Esophagus muscularis mucosa (tissue), 4 donors: ENCODE data around the gene PAX4. TPM values are rescaled to one million over a fixed set of nuclear protein-coding genes. Genes with fewer than 3 reads are reported as not detected.
A peak's percentile ranks its signal among the peaks of the same experiment; 100 is the strongest.
"Not testable (repeated sequence)": the region's sequence is repeated elsewhere in the genome, so short reads cannot be mapped to it uniquely, and the experiment has no call there.

Source experiments
- DNase-seq: peaks from one replicate; pipeline ENCODE4 v3.0.0-alpha.2; 2017; ENCODE audit errors: extremely low spot score
- H3K27ac ChIP-seq, 4 donors: fragments of 200-600 bp; sonication (generic); replicated peaks in 1 of 4; 1 replicate in 3 of 4; 2 replicates in 1 of 4; pipeline ENCODE4 v1.5.1; 2016 to 2019; ENCODE audit warnings: mild to moderate bottlenecking in 1 of 4
- H3K27me3 ChIP-seq, 4 donors: fragments of 200-600 bp; sonication (generic); one replicate each; pipeline versions ENCODE4 v1.5.1 to v1.6.0; 2016 to 2019
- H3K36me3 ChIP-seq, 4 donors: fragments of 200-600 bp; sonication (generic); one replicate each; pipeline ENCODE4 v1.5.1; 2016 to 2019
- H3K4me1 ChIP-seq, 4 donors: fragments of 200-600 bp; sonication (generic); one replicate each; pipeline ENCODE4 v1.5.1; 2016 to 2019
- H3K4me3 ChIP-seq, 4 donors: fragments of 200-600 bp; sonication (generic); 1 replicate in 2 of 4; 2 replicates in 2 of 4; pipeline ENCODE4 v1.5.1; 2016 to 2019; ENCODE audit warnings: mild to moderate bottlenecking in 4 of 4, moderate library complexity in 1 of 4
- H3K9me3 ChIP-seq, 4 donors: fragments of 200-600 bp; sonication (generic); 1 replicate in 3 of 4; 2 replicates in 1 of 4; pipeline ENCODE4 v1.5.1; 2016 to 2019
- CTCF ChIP-seq, 3 experiments: fragments of 200-600 bp in 2 of 3; fragments of 450-650 bp in 1 of 3; sonication (generic) in 2 of 3; IDR thresholded peaks; one replicate each; pipeline ENCODE4 v1.5.1; 2017 to 2019; ENCODE audit warnings: antibody characterized with exemption in 3 of 3, mild to moderate bottlenecking in 2 of 3, moderate library complexity in 1 of 3
- EP300 ChIP-seq: sonication (generic); formaldehyde crosslinking; IDR thresholded peaks from one replicate; pipeline ENCODE4 v1.6.1; 2017; ENCODE audit warnings: antibody characterized with exemption
- POLR2A ChIP-seq: fragments of 450-650 bp; IDR thresholded peaks from one replicate; pipeline ENCODE4 v1.6.1; 2017; ENCODE audit warnings: antibody characterized with exemption, moderate library complexity, mild to moderate bottlenecking, low read depth
- POLR2AphosphoS5 ChIP-seq, 2 donors: sonication (generic); formaldehyde crosslinking; IDR thresholded peaks; one replicate each; pipeline ENCODE4 v1.6.1; 2017; ENCODE audit warnings: antibody characterized with exemption in 2 of 2
- WGBS: methylation state at CpG from one replicate; pipeline ENCODE4 v1.1.5; 2018; 5-methylcytosine and 5-hydroxymethylcytosine counted together
- intact Hi-C: fragments of 100-400 bp; cut with DNase I; formaldehyde crosslinking; loops from one replicate; pipeline ENCODE4 v1.15.1; 2023
- total RNA-seq, 4 donors: library from RNA; depleted of rRNA; stranded (reverse); fragments of >200 nt; gene quantifications; one replicate each; pipeline versions ENCODE4 v1.1.0 to v1.2.1, GENCODE V29; 2016

PAX4 gene
- total RNA-seq, 4 donors from 2014 or later: not detected

GRCh38 chr7:127580612-127581011 is 37.3 kb downstream of the PAX4 start:
- no peak for TF ChIP-seq POLR2AphosphoS5 (IDR thresholded peaks at IDR 0.05)
- TF ChIP-seq CTCF (IDR thresholded peaks at IDR 0.05): no peak
- no peak for TF ChIP-seq POLR2A
- TF ChIP-seq EP300: no peak
- peaks cover 45 to 71% (median 61%) of the 10 kb centered on the region in 4 donors for H3K4me1 ChIP-seq
- no peak overlapping the region for H3K27ac ChIP-seq
- no peaks in the 10 kb centered on the region for H3K27me3 ChIP-seq
- intact Hi-C loops: no loop called here
- H3K9me3 ChIP-seq: no peaks in the 10 kb centered on the region
- no peak overlapping the region for H3K4me3 ChIP-seq
- H3K36me3 ChIP-seq: peaks cover 14 to 53% (median 39%) of the 10 kb centered on the region in 4 donors
- no peak for DNase-seq

GRCh38 chr7:127578711-127579275 is 39.1 kb downstream of the PAX4 start:
- Histone ChIP-seq H3K27ac (peak overlapping the region; percentile 5 to 37 (median 12)), H3K27me3 (no peaks in the 10 kb centered on the region), H3K36me3 (peaks cover 14 to 48% (median 37%) of the 10 kb centered on the region in 4 donors), H3K4me1 (peaks cover 33 to 58% (median 50%) of the 10 kb centered on the region in 4 donors), H3K9me3 (no peaks in the 10 kb centered on the region), H3K4me3 (no peak overlapping the region)
- TF ChIP-seq POLR2A: no peak
- no peak for TF ChIP-seq POLR2AphosphoS5 (IDR thresholded peaks at IDR 0.05)
- TF ChIP-seq CTCF (IDR thresholded peaks at IDR 0.05): no peak
- no peak for TF ChIP-seq EP300
- 61% methylated on average over 4 of the region's 4 CpGs for WGBS
- no peak for DNase-seq
- intact Hi-C loops: no loop called here

GRCh38 chr7:127578036-127578684 is 39.8 kb downstream of the PAX4 start:
- H3K4me3 ChIP-seq: no peak overlapping the region
- intact Hi-C loops: no loop called here
- WGBS: 67% methylated on average over 5 of the region's 5 CpGs
- no peak for TF ChIP-seq POLR2A
- TF ChIP-seq EP300: no peak
- no peak for TF ChIP-seq POLR2AphosphoS5 (IDR thresholded peaks at IDR 0.05)
- no peak for TF ChIP-seq CTCF (IDR thresholded peaks at IDR 0.05)
- H3K27ac ChIP-seq: peak overlapping the region in 3 of 4 donors; percentile 5 to 18 (median 10)
- peaks cover 27 to 51% (median 43%) of the 10 kb centered on the region in 4 donors for H3K4me1 ChIP-seq
- peaks cover 14 to 44% (median 34%) of the 10 kb centered on the region in 4 donors for H3K36me3 ChIP-seq
- H3K27me3 ChIP-seq: no peaks in the 10 kb centered on the region
- H3K9me3 ChIP-seq: no peaks in the 10 kb centered on the region
- no peak for DNase-seq

- intact Hi-C loops: no loop called here
- H3K27me3 ChIP-seq: no peaks in the 10 kb centered on the region
- no peaks in the 10 kb centered on the region for H3K9me3 ChIP-seq
- H3K4me3 ChIP-seq: no peak overlapping the region
- H3K27ac ChIP-seq: no peak overlapping the region
- no peaks in the 10 kb centered on the region for H3K36me3 ChIP-seq
- no peaks in the 10 kb centered on the region for H3K4me1 ChIP-seq
- WGBS: 70% methylated on average over 3 of the region's 3 CpGs
- TF ChIP-seq POLR2A (no peak), POLR2AphosphoS5 (IDR thresholded peaks at IDR 0.05) (no peak), CTCF (IDR thresholded peaks at IDR 0.05) (no peak), EP300 (no peak)
- DNase-seq: no peak
Measured at GRCh38 chr7:127571741-127572505, 46.0 kb downstream of the PAX4 start.

GRCh38 chr7:127568034-127568433 is 49.9 kb downstream of the PAX4 start:
- H3K4me1 ChIP-seq, H3K27me3 ChIP-seq, H3K36me3 ChIP-seq, intact Hi-C loops, DNase-seq, H3K9me3 ChIP-seq, H3K4me3 ChIP-seq, H3K27ac ChIP-seq: not testable (repeated sequence)
- no CpG with 5 or more reads among the region's 3 CpGs for WGBS
